ENCODE data around the gene ZNF529. TPM values are rescaled to one million over a fixed set of nuclear protein-coding genes. Genes with fewer than 3 reads are reported as not detected.
"Not testable (repeated sequence)": the region's sequence is repeated elsewhere in the genome, so short reads cannot be mapped to it uniquely, and the experiment has no call there.

Gene ZNF529
- total and polyA plus RNA-seq, 2 of the 8 experiments (the other 6 are each of a cell fraction or from before 2014, with no cell fraction given) = 8.4 to 14.1 TPM

DNA sequence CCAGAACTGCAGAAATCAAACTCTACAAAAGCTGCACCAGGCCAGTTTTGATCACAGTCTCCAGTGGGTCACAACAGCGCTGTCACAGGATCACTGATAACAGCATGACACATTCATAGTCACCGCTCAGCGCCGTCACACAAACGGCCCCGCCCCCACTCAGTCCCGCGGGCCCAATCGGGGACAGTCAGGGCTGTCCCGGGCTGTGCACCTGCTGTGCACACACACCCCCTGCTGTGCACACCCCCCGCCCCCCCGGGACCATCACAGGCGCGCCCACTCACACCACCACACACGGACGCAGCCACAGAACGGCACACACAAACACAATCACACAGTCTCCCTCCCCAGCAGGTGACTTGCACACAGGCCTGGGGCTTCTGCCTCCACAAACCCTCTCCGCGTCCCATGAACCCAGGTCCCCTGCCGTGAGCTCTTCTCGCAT, 31.6 kb upstream of the ZNF529 start (continued):
- TF ChIP-seq TAF7 (optimal IDR thresholded peaks at IDR 0.05; ENCODE audit: borderline replicate concordance, low read depth, low read length) (no peak), EGR1 (IDR thresholded peaks at IDR 0.05; ENCODE audit: borderline replicate concordance, low read depth, low read length) (no peak), SP4 (IDR thresholded peaks at IDR 0.05; ENCODE audit: low read length) (no peak), FOSL1 (IDR thresholded peaks at IDR 0.05; ENCODE audit: insufficient read depth, low read depth, low read length) (no peak), RFX5 (IDR thresholded peaks at IDR 0.05; ENCODE audit: borderline replicate concordance, low read depth, low read length) (no peak), SIX5 (IDR thresholded peaks at IDR 0.05; ENCODE audit: low read depth, low read length) (no peak), CBX5 (IDR thresholded peaks at IDR 0.05; ENCODE audit: low read depth, low read length) (no peak)

DNA sequence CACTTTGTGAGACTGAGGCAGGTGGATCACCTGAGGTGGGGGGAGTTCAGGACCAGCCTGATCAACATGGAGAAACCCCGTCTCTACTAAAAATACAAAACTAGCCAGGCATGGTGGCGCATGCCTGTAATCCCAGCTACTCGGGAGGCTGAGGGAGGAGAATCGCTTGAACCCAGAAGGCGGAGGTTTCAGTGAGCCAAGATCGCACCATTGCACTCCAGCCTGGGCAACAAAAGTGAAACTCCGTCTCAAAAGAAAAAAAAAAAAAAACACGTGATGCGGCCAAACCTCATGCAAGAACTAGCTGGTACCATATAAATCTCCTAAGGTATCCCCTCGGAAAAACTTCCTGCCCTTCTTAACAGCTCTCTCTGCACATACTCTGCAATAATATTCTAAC, 29.6 kb upstream of the ZNF529 start:
- Histone ChIP-seq H3K27me3 (replicated peaks in 1 of 4; ENCODE audit: control insufficient read depth in 3 of 4, extremely low read depth in 1 of 4, insufficient read depth in 3 of 4, low read length in 3 of 4) (peaks cover 0 to 13% (median 5%) of the 10 kb centered on the region in 4 experiments; a peak in 4 of 7 replicates), H3K23me2 (ENCODE audit: low read depth, low read length) (peaks cover 12% of the 10 kb centered on the region; the same call in 1 of the 2 replicates)
- H3K4ac ChIP-seq (replicated peaks; ENCODE audit: insufficient read length, low read depth, low read length); H3K4me1 ChIP-seq (replicated peaks in 1 of 4; ENCODE audit: control insufficient read depth in 3 of 4, insufficient read depth in 4 of 4, low read length in 3 of 4); H3K14ac ChIP-seq (ENCODE audit: insufficient read length); FAIRE-seq; H2BK15ac ChIP-seq (ENCODE audit: low read length); H4K91ac ChIP-seq (replicated peaks; ENCODE audit: insufficient read length, low read length); H3K18ac ChIP-seq (ENCODE audit: extremely low read depth, low read length); H3K36me3 ChIP-seq (ENCODE audit: control insufficient read depth in 2 of 4, insufficient read depth in 4 of 4, low read length in 3 of 4); DNase-seq (ENCODE audit: low read depth in 1 of 2, low spot score in 2 of 2); H3K23ac ChIP-seq (ENCODE audit: insufficient read length); H2BK12ac ChIP-seq (ENCODE audit: low read depth, low read length); H2BK5ac ChIP-seq (ENCODE audit: low read depth, low read length); H2BK120ac ChIP-seq (replicated peaks; ENCODE audit: low read depth, low read length); H4K20me1 ChIP-seq (replicated peaks in 1 of 2; ENCODE audit: control insufficient read depth in 1 of 2, insufficient read depth in 2 of 2, low read length in 2 of 2); H3K9me3 ChIP-seq (ENCODE audit: insufficient read depth in 2 of 2, low read depth in 1 of 2, low read length in 1 of 2); H3K56ac ChIP-seq (replicated peaks; ENCODE audit: insufficient read length, low read depth, low read length); H3K79me1 ChIP-seq (ENCODE audit: low read depth, low read length); H3K4me2 ChIP-seq (ENCODE audit: insufficient read depth in 1 of 2, low read depth in 2 of 2, low read length in 2 of 2); H2AFZ ChIP-seq (ENCODE audit: low read length); H3K4me3 ChIP-seq (ENCODE audit: extremely low read depth in 1 of 4, insufficient read depth in 2 of 4, low read depth in 3 of 4, low read length in 4 of 4); H2AK5ac ChIP-seq (ENCODE audit: low read depth, low read length); H3K27ac ChIP-seq (ENCODE audit: low read depth, low read length); H4K5ac ChIP-seq (ENCODE audit: insufficient read length, low read depth, low read length); H4K8ac ChIP-seq (ENCODE audit: extremely low read depth, insufficient read depth, low read length); H2BK20ac ChIP-seq (ENCODE audit: low read length); H3K9ac ChIP-seq (replicated peaks in 1 of 4; ENCODE audit: extremely low read depth in 1 of 4, low read depth in 3 of 4, low read length in 3 of 4); H3K79me2 ChIP-seq (ENCODE audit: control insufficient read depth in 1 of 2, insufficient read depth in 2 of 2, low read length in 2 of 2); CTCF ChIA-PET (ENCODE audit: partially characterized antibody): not testable (repeated sequence)
- 86% methylated on average over 9 of the region's 10 CpGs; no CpG with 5 or more reads in 1 of the 2 experiments for WGBS, 2 experiments (ENCODE audit: extremely low coverage in 1 of 2, insufficient coverage in 1 of 2, insufficient read length in 1 of 2, insufficient replicate concordance in 2 of 2, low coverage in 1 of 2, low lambda C conversion rate in 2 of 2, missing lambda C conversion rate in 1 of 2)
- POLR2A ChIA-PET (ENCODE audit: partially characterized antibody) = interaction anchor here (0.6 kb wide), 1 partner anchor 168 kb away, joined by 3 read pairs; no protein-coding TSS in a partner anchor
